Articular chondrocyte of knee joint (primary cell): ENCODE results near the gene JADE1. TPM values are rescaled to one million over a fixed set of nuclear protein-coding genes. Genes with fewer than 3 reads are reported as not detected.

Source experiments
- total RNA-seq: library from RNA; depleted of rRNA; stranded (reverse); fragments of >200 nt; gene quantifications from 2 replicates; pipeline ENCODE4 v1.2.3, GENCODE V29; 2012

Gene JADE1
- total RNA-seq: 23.5 and 30.2 TPM in 2 replicates

GRCh38 chr4:128809477-128810330 is at the start of gene JADE1:
JADE1 (plus strand) TSS chr4:128809700; CDS start chr4:128831759, 22,059 bp downstream.

